Activated CD4-positive, alpha-beta T cell treated with anti-CD3 and anti-CD28 coated beads, Interleukin-2, amount 10 ng/mL, durations not matched to agents 24 days and 14 days (primary cell): ENCODE results near the gene NCBP2. TPM values are rescaled to one million over a fixed set of nuclear protein-coding genes. Genes with fewer than 3 reads are reported as not detected.

Source experiments
- DNase-seq: peaks from one replicate; pipeline ENCODE4 v3.0.0; 2022
- H3K27ac Mint-ChIP-seq: one replicate; pipeline ENCODE4 v1.8.0; 2022; ENCODE audit warnings: mild to moderate bottlenecking, mixed read lengths
- H3K27me3 Mint-ChIP-seq: one replicate; pipeline ENCODE4 v1.8.0; 2022; ENCODE audit warnings: mixed read lengths
- H3K36me3 Mint-ChIP-seq: one replicate; pipeline ENCODE4 v1.8.0; 2022; ENCODE audit warnings: low read depth, mild to moderate bottlenecking, mixed read lengths
- H3K4me1 Mint-ChIP-seq: one replicate; pipeline ENCODE4 v1.8.0; 2021; ENCODE audit warnings: mixed read lengths
- H3K4me3 Mint-ChIP-seq: one replicate; pipeline ENCODE4 v1.8.0; 2022; ENCODE audit warnings: mild to moderate bottlenecking, moderate library complexity, mixed read lengths
- H3K9me3 Mint-ChIP-seq: one replicate; pipeline ENCODE4 v1.8.0; 2021; ENCODE audit warnings: mixed read lengths
- intact Hi-C: fragments of 100-400 bp; cut with micrococcal nuclease; formaldehyde crosslinking; loops from one replicate; pipeline ENCODE4 v1.15.1; 2023
- total RNA-seq: library from RNA; stranded (reverse); gene quantifications from 2 replicates; pipeline ENCODE4 v1.2.3, GENCODE V29; 2022

The NCBP2 gene
- total RNA-seq, 1 donor from 2014 or later: 105 TPM

DNA sequence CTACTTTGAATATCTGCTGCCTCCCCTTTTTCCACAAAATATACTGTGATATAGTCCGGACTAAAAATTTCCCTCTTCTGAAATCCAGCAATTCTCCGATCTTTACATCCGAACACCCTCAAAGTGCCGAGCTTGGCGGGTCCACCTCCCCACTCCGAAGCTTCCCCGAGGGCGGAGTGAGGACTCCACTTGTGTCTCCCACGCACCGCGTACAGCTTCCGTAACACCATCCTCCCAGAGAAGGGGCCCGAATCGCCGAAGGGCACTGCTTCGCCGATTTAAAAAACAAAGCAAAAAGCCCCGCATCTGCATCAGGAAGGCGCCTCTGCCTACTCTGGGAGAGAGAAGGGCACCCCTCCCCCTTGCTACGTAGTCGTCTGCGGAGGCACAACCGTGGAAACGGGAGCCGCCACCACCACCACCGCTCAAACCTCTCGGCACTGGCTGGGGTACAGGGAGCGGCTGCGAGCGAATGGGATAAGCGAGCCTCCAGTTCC is 551 bp downstream of the NCBP2 start:
- Mint-ChIP-seq H3K36me3 (peaks cover 52% of the 10 kb centered on the region), H3K27me3 (peaks cover 2% of the 10 kb centered on the region), H3K4me1 (peaks cover 41% of the 10 kb centered on the region), H3K4me3 (peak overlapping the region; percentile 89), H3K9me3 (peaks cover 3% of the 10 kb centered on the region), H3K27ac (peak overlapping the region; percentile 95)
- DNase-seq: peak; percentile 88
- intact Hi-C loops: loop anchor here (1.0 to 2.0 kb wide), 7 partner anchors 28 to 438 kb away; partner anchors contain the start of genes CEP19, FBXO45, PIGX and RNF168

DNA sequence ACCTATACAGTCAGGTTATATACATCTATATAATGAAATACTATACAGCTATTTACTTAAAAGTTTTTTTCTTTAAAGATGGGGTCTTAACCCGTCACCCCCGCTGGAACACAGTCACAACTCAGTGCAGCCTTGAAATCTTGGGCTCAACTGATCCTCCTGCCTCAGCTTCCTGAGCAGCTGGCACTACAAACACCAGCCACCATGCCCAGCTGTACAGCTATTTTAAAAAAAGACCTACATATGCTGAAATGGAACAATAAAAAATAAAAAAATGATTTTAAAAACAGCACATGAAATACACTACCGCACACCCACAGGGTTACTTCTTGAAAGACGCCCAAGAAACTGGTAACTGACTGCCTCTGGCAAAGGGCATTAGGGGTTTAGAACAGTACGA is 3.8 kb downstream of the NCBP2 start:
- intact Hi-C loops: no loop called here
- Mint-ChIP-seq H3K4me1 (peaks cover 30% of the 10 kb centered on the region), H3K36me3 (peaks cover 70% of the 10 kb centered on the region), H3K4me3 (no peak overlapping the region), H3K9me3 (peaks cover 3% of the 10 kb centered on the region), H3K27ac (no peak overlapping the region), H3K27me3 (peaks cover 2% of the 10 kb centered on the region)
- no peak for DNase-seq

DNA sequence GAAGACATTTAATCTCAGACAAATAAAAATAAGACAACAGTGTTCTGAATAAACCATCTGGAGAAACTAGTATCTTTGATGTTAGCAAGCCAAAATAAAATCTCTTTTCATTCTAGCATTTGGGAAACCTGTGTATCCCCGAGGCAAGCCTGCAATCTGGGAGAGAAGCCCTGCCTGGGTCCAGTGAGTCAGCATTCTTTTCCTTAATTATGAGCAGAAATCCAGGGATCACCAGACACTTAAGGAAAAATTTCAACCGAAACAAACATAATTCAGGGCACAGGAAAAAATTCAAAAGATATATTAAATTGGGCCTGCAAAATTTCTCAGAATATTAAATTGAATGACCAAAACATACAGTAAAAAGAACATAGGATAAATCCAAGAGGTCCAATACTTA is 4.2 kb downstream of the NCBP2 start:
- intact Hi-C loops: no loop called here
- peaks cover 26% of the 10 kb centered on the region for H3K4me1 Mint-ChIP-seq
- H3K36me3 Mint-ChIP-seq: peaks cover 68% of the 10 kb centered on the region
- no peak for DNase-seq
- H3K9me3 Mint-ChIP-seq: peaks cover 3% of the 10 kb centered on the region
- H3K27me3 Mint-ChIP-seq: peaks cover 2% of the 10 kb centered on the region
- no peak overlapping the region for H3K4me3 Mint-ChIP-seq
- H3K27ac Mint-ChIP-seq: no peak overlapping the region

DNA sequence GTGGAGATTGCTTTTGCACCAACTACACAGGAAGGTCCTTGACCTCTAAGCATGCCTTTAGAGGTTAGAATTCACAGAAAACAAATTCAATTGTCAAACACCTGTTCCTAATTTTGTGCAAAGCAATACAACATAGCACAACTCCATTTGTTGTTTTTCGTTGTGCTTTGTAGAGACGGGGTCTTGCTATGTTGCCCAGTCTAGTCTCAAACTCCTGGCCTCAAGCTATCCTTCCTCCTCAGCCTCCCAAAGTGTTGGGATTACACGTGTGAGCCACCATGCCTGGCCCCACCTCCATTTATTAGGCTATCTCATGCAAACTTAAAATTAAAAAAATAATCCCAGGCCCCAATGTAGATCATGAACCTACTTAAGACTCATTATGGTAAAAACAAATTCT is 6.0 kb downstream of the NCBP2 start:
- H3K9me3 Mint-ChIP-seq: no peaks in the 10 kb centered on the region
- H3K36me3 Mint-ChIP-seq: peaks cover 72% of the 10 kb centered on the region
- H3K27me3 Mint-ChIP-seq: no peaks in the 10 kb centered on the region
- no peak overlapping the region for H3K27ac Mint-ChIP-seq
- intact Hi-C loops: no loop called here
- H3K4me1 Mint-ChIP-seq: peaks cover 18% of the 10 kb centered on the region
- no peak for DNase-seq
- no peak overlapping the region for H3K4me3 Mint-ChIP-seq

DNA sequence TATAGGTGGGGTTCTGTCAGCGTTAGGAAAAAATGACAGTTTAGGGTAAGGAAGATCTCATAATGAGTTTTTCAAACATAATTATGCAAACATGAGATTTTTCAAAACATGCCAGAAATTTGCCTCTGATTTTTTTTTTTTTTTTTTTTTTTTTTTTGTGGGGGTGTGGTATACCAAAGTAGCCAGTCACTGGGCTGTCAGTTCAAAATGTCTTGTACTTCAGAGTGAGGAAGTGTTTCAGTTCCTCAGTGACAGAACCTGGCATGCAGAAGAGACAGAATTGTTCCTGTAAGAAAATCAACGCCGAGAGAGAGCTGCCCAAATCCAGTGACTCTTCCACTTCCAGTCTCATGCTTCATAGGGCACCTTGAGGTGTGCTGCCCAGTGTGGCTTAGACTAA is 9.7 kb downstream of the NCBP2 start:
- no peaks in the 10 kb centered on the region for H3K27me3 Mint-ChIP-seq
- H3K36me3 Mint-ChIP-seq: peaks cover 64% of the 10 kb centered on the region
- peak overlapping the region; percentile 75 for H3K27ac Mint-ChIP-seq
- DNase-seq: no peak
- H3K4me3 Mint-ChIP-seq: no peak overlapping the region
- intact Hi-C loops: no loop called here
- no peaks in the 10 kb centered on the region for H3K9me3 Mint-ChIP-seq
- H3K4me1 Mint-ChIP-seq: no peaks in the 10 kb centered on the region

DNA sequence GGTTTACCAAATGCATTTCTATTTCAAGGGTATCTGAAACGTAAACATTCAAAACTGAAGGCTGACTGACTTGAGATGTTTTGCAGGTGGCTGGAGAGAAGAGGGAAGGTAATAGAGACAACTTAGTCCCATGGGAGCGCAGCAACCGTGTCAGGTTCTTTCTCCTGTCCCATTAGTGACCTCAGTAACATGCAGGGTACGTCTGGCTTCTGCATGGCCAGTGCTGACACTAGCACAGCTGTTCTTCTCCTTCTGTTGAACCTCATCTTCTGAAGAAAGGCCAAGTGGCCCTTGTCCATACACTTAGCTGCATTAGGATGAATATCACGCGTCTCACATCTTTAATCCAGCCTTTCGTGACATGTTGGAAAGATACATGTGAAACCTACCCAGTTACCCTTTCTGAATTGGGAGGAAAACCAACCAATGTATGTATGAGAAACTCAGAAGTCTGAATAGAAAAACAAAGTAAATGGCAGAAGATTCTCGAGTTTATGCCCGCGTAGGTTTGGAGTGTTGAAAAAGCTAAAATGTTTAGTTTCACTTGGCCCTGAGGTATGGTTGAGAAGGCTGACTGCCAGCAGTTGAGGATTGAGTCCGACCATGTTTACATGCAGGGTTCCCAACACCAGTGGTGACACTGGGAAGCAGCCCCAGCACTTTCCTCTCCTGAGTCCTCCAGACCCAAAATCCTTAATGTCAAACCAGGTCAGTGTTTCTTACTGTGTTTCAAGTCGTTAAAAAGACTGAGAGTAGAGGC is 10.3 kb downstream of the NCBP2 start:
- Mint-ChIP-seq H3K4me3 (no peak overlapping the region), H3K27ac (peak overlapping the region; percentile 75), H3K9me3 (no peaks in the 10 kb centered on the region), H3K4me1 (no peaks in the 10 kb centered on the region), H3K27me3 (no peaks in the 10 kb centered on the region), H3K36me3 (peaks cover 62% of the 10 kb centered on the region)
- no peak for DNase-seq
- intact Hi-C loops: no loop called here

DNA sequence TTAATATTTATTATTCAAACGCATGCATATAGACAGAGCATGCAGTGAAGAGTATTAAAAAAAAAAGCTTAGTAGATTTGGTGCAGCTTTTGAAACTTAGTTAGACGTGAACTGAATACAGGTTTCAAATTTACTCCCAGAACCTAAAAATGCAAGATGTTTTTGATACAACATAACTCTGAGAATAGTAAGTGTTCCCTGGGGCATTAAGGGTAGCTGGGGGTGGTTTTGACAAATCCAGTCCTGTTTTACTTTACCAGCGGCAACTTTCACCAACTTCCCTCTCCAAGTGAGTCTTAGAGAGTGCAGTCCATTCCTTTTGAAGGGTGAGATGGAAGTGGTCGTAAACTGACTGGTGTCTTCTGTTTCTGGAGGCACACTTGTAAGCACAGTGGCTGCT is 11.2 kb downstream of the NCBP2 start:
- H3K36me3 Mint-ChIP-seq: peaks cover 54% of the 10 kb centered on the region
- H3K27ac Mint-ChIP-seq: no peak overlapping the region
- H3K9me3 Mint-ChIP-seq: no peaks in the 10 kb centered on the region
- DNase-seq: no peak
- no peak overlapping the region for H3K4me3 Mint-ChIP-seq
- H3K27me3 Mint-ChIP-seq: no peaks in the 10 kb centered on the region
- no peaks in the 10 kb centered on the region for H3K4me1 Mint-ChIP-seq
- intact Hi-C loops: no loop called here

DNA sequence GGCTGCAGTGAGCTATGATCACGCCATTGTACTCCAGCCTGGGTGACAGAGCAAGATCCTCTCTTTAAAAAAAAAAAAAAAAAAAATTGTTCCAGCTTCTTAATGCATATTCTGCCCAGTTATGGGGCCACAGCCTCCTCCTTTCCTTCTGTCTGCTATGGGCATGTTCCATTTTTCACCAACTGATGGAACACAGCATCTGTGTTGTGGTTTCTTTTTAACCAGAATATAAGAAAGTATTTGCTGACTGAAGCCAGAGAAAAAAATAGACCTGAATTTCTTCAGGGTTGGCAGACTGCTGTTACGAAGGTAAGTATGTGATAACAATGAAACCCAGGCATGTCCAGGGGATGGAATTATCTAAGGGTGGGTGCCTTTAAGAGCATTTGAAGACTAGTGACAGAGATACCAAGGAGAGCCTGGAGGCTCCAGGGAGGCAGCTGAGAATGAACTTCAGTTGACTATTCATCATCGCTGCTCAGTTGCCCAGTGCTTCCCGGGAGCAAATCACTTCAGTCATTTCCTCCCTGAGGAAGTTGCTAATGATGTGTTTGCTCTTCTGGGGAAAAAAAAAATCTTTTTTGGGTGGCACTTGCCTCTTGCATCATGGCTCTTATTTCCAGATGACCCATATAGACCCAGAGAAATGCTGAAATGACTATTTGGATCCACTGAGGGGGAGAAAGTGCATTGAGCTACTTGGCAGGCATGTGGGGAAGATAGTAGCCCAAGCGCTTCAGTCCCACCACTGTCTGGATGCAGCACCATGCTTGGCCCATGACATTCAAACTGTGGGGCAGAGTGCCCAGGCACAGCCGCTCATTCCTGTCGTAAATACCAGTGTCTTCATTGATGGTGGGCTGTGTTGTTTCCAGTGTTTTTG is 14.5 kb downstream of the NCBP2 start:
- Mint-ChIP-seq H3K4me1 (no peaks in the 10 kb centered on the region), H3K9me3 (no peaks in the 10 kb centered on the region), H3K4me3 (no peak overlapping the region), H3K27me3 (no peaks in the 10 kb centered on the region), H3K27ac (no peak overlapping the region), H3K36me3 (peaks cover 32% of the 10 kb centered on the region)
- DNase-seq: no peak
- intact Hi-C loops: no loop called here

DNA sequence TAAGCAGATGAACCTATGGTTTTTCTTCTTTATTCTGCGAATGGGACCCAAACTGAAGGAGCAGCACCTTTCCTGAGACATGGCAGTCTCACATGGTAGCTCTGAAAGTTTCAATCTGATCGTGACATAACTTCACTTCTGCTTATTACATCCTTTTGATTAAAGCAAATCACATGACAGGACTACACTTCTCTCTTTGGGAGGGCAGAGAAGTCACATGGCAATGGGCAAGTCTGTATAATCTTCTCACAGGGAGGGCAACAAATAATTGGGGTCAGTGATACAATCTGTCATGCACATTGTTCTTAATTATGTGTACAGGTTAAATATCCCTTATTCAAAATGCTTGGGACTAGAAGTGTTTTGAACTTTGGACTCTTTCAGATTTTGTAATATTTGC is 21.6 kb downstream of the NCBP2 start:
- Mint-ChIP-seq H3K9me3 (peaks cover 8% of the 10 kb centered on the region), H3K4me1 (peaks cover 2% of the 10 kb centered on the region), H3K27me3 (no peaks in the 10 kb centered on the region), H3K27ac (no peak overlapping the region), H3K4me3 (no peak overlapping the region), H3K36me3 (peaks cover 24% of the 10 kb centered on the region)
- intact Hi-C loops: no loop called here
- no peak for DNase-seq

DNA sequence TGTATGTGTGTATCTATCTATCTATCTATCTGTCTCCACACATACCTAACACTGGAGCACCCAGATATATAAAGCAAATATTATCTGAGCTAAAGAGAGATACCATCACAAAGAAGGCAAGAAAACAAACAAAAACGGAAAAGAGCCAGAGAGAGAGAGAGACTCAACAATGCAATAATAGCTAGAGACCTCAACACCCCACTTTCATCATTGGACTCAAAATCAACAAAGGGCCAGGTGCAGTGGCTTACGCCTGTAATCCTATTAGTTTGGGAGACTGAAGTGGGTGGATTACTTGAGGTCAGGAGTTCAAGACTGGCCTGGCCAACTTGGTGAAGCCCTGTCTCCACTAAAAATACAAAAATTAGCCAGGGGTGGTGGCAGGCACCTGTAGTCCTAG is 23.4 kb downstream of the NCBP2 start:
- H3K9me3 Mint-ChIP-seq: peaks cover 11% of the 10 kb centered on the region
- H3K36me3 Mint-ChIP-seq: peaks cover 42% of the 10 kb centered on the region
- H3K27me3 Mint-ChIP-seq: no peaks in the 10 kb centered on the region
- peaks cover 2% of the 10 kb centered on the region for H3K4me1 Mint-ChIP-seq
- no peak overlapping the region for H3K27ac Mint-ChIP-seq
- no peak overlapping the region for H3K4me3 Mint-ChIP-seq
- DNase-seq: no peak
- intact Hi-C loops: no loop called here

DNA sequence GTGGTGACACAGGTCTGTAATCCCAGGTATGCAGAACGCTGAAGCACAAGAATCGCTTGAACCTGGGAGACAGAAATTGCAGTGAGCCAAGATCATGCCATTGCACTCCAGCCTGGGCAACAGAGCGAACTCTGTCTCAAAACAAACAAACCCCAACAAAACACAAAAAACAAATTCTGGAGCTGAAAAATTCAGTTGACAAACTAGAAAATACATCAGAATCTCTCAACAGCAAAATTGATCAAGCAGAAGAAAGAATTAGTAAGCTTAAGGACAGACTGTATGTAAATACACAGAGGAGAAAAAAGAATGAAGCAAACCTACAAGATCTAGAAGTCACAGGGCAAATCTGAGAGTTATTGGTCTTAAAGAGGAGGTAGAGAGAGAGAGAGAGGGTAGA is 25.3 kb downstream of the NCBP2 start:
- Mint-ChIP-seq H3K4me3 (no peak overlapping the region), H3K27me3 (no peaks in the 10 kb centered on the region)

DNA sequence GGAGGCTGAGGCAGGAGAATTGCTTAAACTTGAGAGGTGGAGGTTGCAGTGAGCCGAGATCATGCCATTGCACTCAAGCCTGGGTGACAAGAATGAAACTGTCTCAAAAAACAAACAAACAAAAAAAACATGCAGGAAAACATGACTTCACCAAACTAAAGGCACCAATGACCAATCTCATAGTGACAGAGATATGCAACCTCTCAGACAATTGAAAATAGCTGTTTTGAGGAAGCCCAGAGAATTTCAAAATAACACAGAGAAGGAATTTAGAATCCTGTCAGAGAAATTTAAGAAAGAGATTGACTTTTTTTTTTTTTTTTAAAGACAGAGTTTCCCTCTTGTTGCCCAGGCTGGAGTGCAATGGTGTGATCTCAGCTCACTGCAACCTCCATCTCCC is 26.1 kb downstream of the NCBP2 start:
- intact Hi-C loops: no loop called here
- Mint-ChIP-seq H3K4me1 (peaks cover 2% of the 10 kb centered on the region), H3K9me3 (peaks cover 11% of the 10 kb centered on the region), H3K27ac (no peak overlapping the region), H3K4me3 (no peak overlapping the region), H3K36me3 (peaks cover 45% of the 10 kb centered on the region), H3K27me3 (no peaks in the 10 kb centered on the region)
- no peak for DNase-seq

More for the DNA sequence above, 25.3 kb downstream of the NCBP2 start:
- Mint-ChIP-seq H3K4me1 (peaks cover 2% of the 10 kb centered on the region), H3K36me3 (peaks cover 45% of the 10 kb centered on the region), H3K9me3 (peaks cover 11% of the 10 kb centered on the region), H3K27ac (no peak overlapping the region)
- intact Hi-C loops: no loop called here
- DNase-seq: no peak

DNA sequence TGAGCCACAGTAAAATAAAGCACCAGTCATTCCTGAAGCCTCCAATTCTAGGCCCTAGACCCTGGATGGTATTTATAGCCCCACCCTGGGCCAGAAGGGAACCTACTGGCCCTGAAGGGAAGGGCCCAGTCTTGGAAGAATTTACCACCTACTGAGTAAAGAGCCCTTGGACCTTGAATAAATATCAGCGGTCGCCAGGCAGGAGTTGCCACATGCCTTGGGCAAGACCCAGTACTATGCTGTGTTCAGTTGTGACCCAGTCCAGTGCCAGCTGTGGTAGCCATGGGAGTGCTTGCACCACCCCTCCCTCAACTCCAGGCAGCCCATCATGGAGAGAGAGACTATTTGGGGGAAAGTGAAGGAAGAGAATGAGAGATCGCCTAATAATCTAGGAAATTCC is 27.0 kb downstream of the NCBP2 start:
- peaks cover 48% of the 10 kb centered on the region for H3K36me3 Mint-ChIP-seq

DNA sequence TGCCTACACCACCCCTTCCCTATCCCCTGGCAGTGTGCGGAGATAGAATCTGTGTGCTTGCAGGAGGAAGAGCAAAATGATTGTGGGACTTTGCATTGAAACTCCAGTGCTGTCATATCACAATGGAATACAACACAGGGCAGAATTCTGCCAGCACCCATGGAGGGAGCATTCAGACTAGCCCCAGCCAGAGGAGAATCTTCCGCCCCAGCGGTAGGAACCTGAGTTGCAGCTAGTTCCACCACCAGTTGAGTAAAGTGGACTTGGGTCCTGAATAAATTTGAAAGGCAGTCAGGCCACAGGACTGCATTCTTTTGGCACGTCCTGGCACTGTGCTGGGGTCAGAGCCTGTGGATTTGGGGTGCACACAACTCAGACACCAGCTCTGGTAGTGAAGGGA is 27.5 kb downstream of the NCBP2 start:
- H3K4me3 Mint-ChIP-seq: no peak overlapping the region
- no peak for DNase-seq
- intact Hi-C loops: no loop called here
- no peaks in the 10 kb centered on the region for H3K27me3 Mint-ChIP-seq
- H3K36me3 Mint-ChIP-seq: peaks cover 50% of the 10 kb centered on the region
- H3K27ac Mint-ChIP-seq: no peak overlapping the region
- H3K4me1 Mint-ChIP-seq: peaks cover 1% of the 10 kb centered on the region
- peaks cover 11% of the 10 kb centered on the region for H3K9me3 Mint-ChIP-seq

More for the DNA sequence above, 27.0 kb downstream of the NCBP2 start:
- H3K4me1 Mint-ChIP-seq: peaks cover 2% of the 10 kb centered on the region
- H3K27me3 Mint-ChIP-seq: no peaks in the 10 kb centered on the region
- H3K27ac Mint-ChIP-seq: no peak overlapping the region
- peaks cover 11% of the 10 kb centered on the region for H3K9me3 Mint-ChIP-seq
- intact Hi-C loops: no loop called here
- H3K4me3 Mint-ChIP-seq: no peak overlapping the region
- DNase-seq: no peak
